Hepatocyte (in vitro differentiated cells): Measurements from ENCODE around the gene NDUFAF8. TPM values are rescaled to one million over a fixed set of nuclear protein-coding genes. Genes with fewer than 3 reads are reported as not detected.

Experiments
- DNase-seq: peaks from one replicate; pipeline ENCODE4 v3.0.0-alpha.2; 2016; ENCODE audit warnings: low spot score
- H2AFZ ChIP-seq: fragments of 200-600 bp; sonication (generic); 2 replicates; pipeline ENCODE4 v1.6.0; 2016; ENCODE audit warnings: antibody characterized with exemption, mild to moderate bottlenecking
- H3K27ac ChIP-seq: fragments of 200-600 bp; sonication (generic); 2 replicates; pipeline ENCODE4 v1.5.1; 2016; ENCODE audit warnings: mild to moderate bottlenecking
- H3K27me3 ChIP-seq: fragments of 200-600 bp; sonication (generic); 2 replicates; pipeline ENCODE4 v1.6.1; 2016
- H3K36me3 ChIP-seq: fragments of 200-600 bp; sonication (generic); replicated peaks from 2 replicates; pipeline ENCODE4 v1.5.1; 2016; ENCODE audit warnings: low read depth; ENCODE audit not compliant: insufficient read depth
- H3K4me1 ChIP-seq: fragments of 200-600 bp; sonication (generic); 2 replicates; pipeline ENCODE4 v1.5.1; 2016; ENCODE audit warnings: mild to moderate bottlenecking, moderate library complexity; ENCODE audit not compliant: insufficient read depth
- H3K4me2 ChIP-seq: fragments of 200-600 bp; sonication (generic); 2 replicates; pipeline ENCODE4 v1.6.0; 2016
- H3K4me3 ChIP-seq: fragments of 200-600 bp; sonication (generic); 2 replicates; pipeline ENCODE4 v1.5.1; 2016; ENCODE audit warnings: mild to moderate bottlenecking
- H3K79me2 ChIP-seq: fragments of 200-600 bp; sonication (generic); 2 replicates; pipeline ENCODE4 v1.6.0; 2017; ENCODE audit warnings: mild to moderate bottlenecking
- H3K9me2 ChIP-seq: fragments of 200-600 bp; sonication (generic); replicated peaks from 2 replicates; pipeline ENCODE4 v1.6.0; 2017; ENCODE audit warnings: mild to moderate bottlenecking; ENCODE audit not compliant: insufficient read depth
- H3K9me3 ChIP-seq: fragments of 200-600 bp; sonication (generic); 2 replicates; pipeline ENCODE4 v1.5.1; 2016; ENCODE audit warnings: low read depth, mild to moderate bottlenecking
- H4K20me1 ChIP-seq: fragments of 200-600 bp; sonication (generic); 2 replicates; pipeline ENCODE4 v1.6.0; 2016; ENCODE audit warnings: mild to moderate bottlenecking; ENCODE audit not compliant: insufficient read depth, poor library complexity, severe bottlenecking
- CTCF ChIP-seq: fragments of 200-600 bp; sonication (generic); IDR thresholded peaks from 2 replicates; pipeline ENCODE4 v1.5.1; 2016; ENCODE audit warnings: antibody characterized with exemption, mild to moderate bottlenecking; ENCODE audit not compliant: poor library complexity
- EZH2 ChIP-seq: fragments of 200-600 bp; sonication (generic); IDR thresholded peaks from 2 replicates; pipeline ENCODE4 v1.6.1; 2016; ENCODE audit warnings: antibody characterized with exemption, mild to moderate bottlenecking, borderline replicate concordance
- EZH2phosphoT487 ChIP-seq: fragments of 200-600 bp; sonication (generic); IDR thresholded peaks from one replicate; pipeline ENCODE4 v1.6.1; 2018; ENCODE audit warnings: antibody characterized with exemption, mild to moderate bottlenecking, low read depth, moderate library complexity; ENCODE audit not compliant: unreplicated experiment, severe bottlenecking
- WGBS: methylation state at CpG from one replicate; pipeline ENCODE4 v1.1.6; 2016; ENCODE audit warnings: low lambda C conversion rate; ENCODE audit errors: missing lambda C conversion rate; 5-methylcytosine and 5-hydroxymethylcytosine counted together
- polyA plus RNA-seq: library from polyadenylated mRNA; unstranded; fragments of >200 nt; fragmentation: Nextera tagmentation; extraction: Ambion mirVana; gene quantifications from 2 replicates; pipeline ENCODE4 v1.2.1, GENCODE V29; 2016
- total RNA-seq: library from RNA; depleted of rRNA; stranded (reverse); fragments of >200 nt; gene quantifications from 2 replicates; pipeline ENCODE4 v1.2.3, GENCODE V29; 2014

Gene NDUFAF8
- total and polyA plus RNA-seq, 2 experiments from 2014 or later = 25.8 to 99.8 TPM

- Histone ChIP-seq H3K9me3 (no peaks in the 10 kb centered on the region), H3K36me3 (no peaks in the 10 kb centered on the region), H3K4me2 (no peak overlapping the region), H3K79me2 (no peaks in the 10 kb centered on the region), H3K4me1 (no peaks in the 10 kb centered on the region), H2AFZ (no peak overlapping the region), H3K27me3 (no peaks in the 10 kb centered on the region), H3K4me3 (no peak overlapping the region), H4K20me1 (no peaks in the 10 kb centered on the region), H3K27ac (no peak overlapping the region), H3K9me2 (no peaks in the 10 kb centered on the region)
- 96% methylated on average over 21 of the region's 21 CpGs for WGBS
- no peak for TF ChIP-seq EZH2phosphoT487
- TF ChIP-seq EZH2 = no peak
- no peak for TF ChIP-seq CTCF
- DNase-seq = no peak
These were observed 41.2 kb upstream of the NDUFAF8 start for GRCh38 chr17:81197831-81198490.

GRCh38 chr17:81198826-81199481, 40.2 kb upstream of the NDUFAF8 start:
- DNase-seq = no peak
- TF ChIP-seq EZH2phosphoT487 (no peak), EZH2 (no peak), CTCF (no peak)
- no peaks in the 10 kb centered on the region for H3K79me2 ChIP-seq
- H4K20me1 ChIP-seq = no peaks in the 10 kb centered on the region
- no peak overlapping the region for H3K4me3 ChIP-seq
- H3K36me3 ChIP-seq = no peaks in the 10 kb centered on the region
- no peaks in the 10 kb centered on the region for H3K9me2 ChIP-seq
- H3K9me3 ChIP-seq = no peaks in the 10 kb centered on the region
- no peaks in the 10 kb centered on the region for H3K27me3 ChIP-seq
- H3K4me1 ChIP-seq = no peaks in the 10 kb centered on the region
- H2AFZ ChIP-seq = no peak overlapping the region
- H3K4me2 ChIP-seq = no peak overlapping the region
- WGBS = 95% methylated on average over 22 of the region's 22 CpGs
- H3K27ac ChIP-seq = no peak overlapping the region

GRCh38 chr17:81199482-81199830, 39.7 kb upstream of the NDUFAF8 start:
- no peak overlapping the region for H2AFZ ChIP-seq
- no peaks in the 10 kb centered on the region for H3K27me3 ChIP-seq
- TF ChIP-seq CTCF (no peak), EZH2phosphoT487 (no peak), EZH2 (no peak)
- no peak overlapping the region for H3K4me3 ChIP-seq
- H3K9me2 ChIP-seq = no peaks in the 10 kb centered on the region
- no peaks in the 10 kb centered on the region for H3K79me2 ChIP-seq
- no peak overlapping the region for H3K4me2 ChIP-seq
- no peaks in the 10 kb centered on the region for H3K9me3 ChIP-seq
- no peak overlapping the region for H3K27ac ChIP-seq
- no peaks in the 10 kb centered on the region for H3K4me1 ChIP-seq
- WGBS = 97% methylated on average over 14 of the region's 18 CpGs
- H3K36me3 ChIP-seq = no peaks in the 10 kb centered on the region
- DNase-seq = no peak
- H4K20me1 ChIP-seq = no peaks in the 10 kb centered on the region
